ENCODE data around the gene BIRC7. TPM values are rescaled to one million over a fixed set of nuclear protein-coding genes. Genes with fewer than 3 reads are reported as not detected.

BIRC7 gene
- total RNA-seq, 1 donor from 2014 or later, result 0.50 TPM

DNA sequence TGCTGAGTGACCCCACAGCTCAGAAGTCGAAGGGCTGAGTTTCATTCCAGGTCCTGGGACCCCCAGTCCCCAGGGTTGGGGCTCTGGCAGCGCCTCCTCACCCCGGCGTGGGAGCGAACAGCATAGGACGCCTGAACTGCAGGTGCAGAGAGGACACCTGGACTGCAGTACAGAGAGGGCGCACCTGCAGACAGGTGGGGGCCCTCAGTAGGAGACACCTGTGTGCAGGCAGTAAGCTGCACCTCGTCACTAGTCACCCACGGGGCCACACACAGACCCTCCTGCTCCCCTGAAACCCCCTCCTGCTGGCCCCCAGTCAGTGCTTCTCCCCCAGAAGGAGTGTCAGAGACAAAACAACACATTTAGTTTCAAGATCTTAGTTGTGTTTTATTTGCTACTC lies 27.1 kb downstream of the BIRC7 start:
- H3K27me3 Mint-ChIP-seq (ENCODE audit: low read depth), result peaks cover 3% of the 10 kb centered on the region
- H3K27ac Mint-ChIP-seq (ENCODE audit: unreplicated experiment), result no peak overlapping the region
- TF ChIP-seq, protein P1, sequence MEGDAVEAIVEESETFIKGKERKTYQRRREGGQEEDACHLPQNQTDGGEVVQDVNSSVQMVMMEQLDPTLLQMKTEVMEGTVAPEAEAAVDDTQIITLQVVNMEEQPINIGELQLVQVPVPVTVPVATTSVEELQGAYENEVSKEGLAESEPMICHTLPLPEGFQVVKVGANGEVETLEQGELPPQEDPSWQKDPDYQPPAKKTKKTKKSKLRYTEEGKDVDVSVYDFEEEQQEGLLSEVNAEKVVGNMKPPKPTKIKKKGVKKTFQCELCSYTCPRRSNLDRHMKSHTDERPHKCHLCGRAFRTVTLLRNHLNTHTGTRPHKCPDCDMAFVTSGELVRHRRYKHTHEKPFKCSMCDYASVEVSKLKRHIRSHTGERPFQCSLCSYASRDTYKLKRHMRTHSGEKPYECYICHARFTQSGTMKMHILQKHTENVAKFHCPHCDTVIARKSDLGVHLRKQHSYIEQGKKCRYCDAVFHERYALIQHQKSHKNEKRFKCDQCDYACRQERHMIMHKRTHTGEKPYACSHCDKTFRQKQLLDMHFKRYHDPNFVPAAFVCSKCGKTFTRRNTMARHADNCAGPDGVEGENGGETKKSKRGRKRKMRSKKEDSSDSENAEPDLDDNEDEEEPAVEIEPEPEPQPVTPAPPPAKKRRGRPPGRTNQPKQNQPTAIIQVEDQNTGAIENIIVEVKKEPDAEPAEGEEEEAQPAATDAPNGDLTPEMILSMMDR (IDR thresholded peaks at IDR 0.05), result no peak
- H3K4me1 Mint-ChIP-seq (ENCODE audit: low read depth), result peaks cover 22% of the 10 kb centered on the region
- H3K36me3 Mint-ChIP-seq (ENCODE audit: low read depth), result no peaks in the 10 kb centered on the region
- no peak overlapping the region for H3K4me3 Mint-ChIP-seq (ENCODE audit: unreplicated experiment)
- no peak for DNase-seq (ENCODE audit: low spot score)
- H3K9me3 Mint-ChIP-seq (ENCODE audit: low read depth), result no peaks in the 10 kb centered on the region

DNA sequence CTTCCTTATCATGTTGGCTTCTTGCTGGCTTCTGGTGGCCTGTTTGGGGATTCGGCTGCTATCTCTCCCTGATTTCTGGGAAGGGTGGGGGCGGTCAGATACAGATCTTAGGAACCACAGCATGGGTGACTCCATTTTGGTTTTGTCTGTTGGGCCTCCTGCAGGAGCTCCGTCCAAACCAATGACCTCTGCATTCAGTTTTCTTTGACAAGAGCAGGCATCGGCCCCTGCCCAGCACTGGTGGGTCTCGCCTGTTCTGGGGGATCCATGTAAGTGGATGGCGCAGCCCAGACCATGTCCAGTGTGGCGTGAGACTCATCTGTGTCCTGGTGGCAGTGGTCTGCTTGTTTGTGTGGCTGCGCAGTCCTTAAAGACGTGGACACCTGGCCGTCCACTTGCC lies 28.3 kb downstream of the BIRC7 start:
- H3K9me3 Mint-ChIP-seq (ENCODE audit: low read depth), result no peaks in the 10 kb centered on the region
- DNase-seq (ENCODE audit: low spot score), result no peak
- no peak overlapping the region for H3K4me3 Mint-ChIP-seq (ENCODE audit: unreplicated experiment)
- H3K4me1 Mint-ChIP-seq (ENCODE audit: low read depth), result peaks cover 22% of the 10 kb centered on the region
- H3K36me3 Mint-ChIP-seq (ENCODE audit: low read depth), result no peaks in the 10 kb centered on the region
- TF ChIP-seq, protein P1 (IDR thresholded peaks at IDR 0.05), result no peak
- no peak overlapping the region for H3K27ac Mint-ChIP-seq (ENCODE audit: unreplicated experiment)
- peaks cover 3% of the 10 kb centered on the region for H3K27me3 Mint-ChIP-seq (ENCODE audit: low read depth)

DNA sequence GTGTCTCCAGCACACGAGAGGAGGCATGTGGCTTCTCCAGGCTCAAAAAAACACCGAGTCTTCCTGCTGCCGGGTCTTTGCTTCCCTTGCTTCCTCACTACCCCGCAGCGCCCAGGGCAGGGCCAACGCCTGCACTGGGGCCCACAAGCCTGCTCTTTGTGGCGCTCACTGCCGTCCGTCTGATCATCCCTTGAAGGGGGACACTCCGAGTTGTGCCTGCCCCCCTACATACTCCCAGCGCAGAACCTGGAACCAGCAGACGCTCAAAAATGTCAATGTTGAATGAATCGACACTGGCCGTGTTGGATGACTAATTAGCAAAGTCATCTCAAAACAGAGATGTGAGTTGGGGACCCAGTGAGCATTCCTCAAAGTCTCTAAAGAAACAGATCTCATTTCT lies 28.8 kb downstream of the BIRC7 start:
- H3K36me3 Mint-ChIP-seq (ENCODE audit: low read depth), result no peaks in the 10 kb centered on the region
- DNase-seq (ENCODE audit: low spot score), result no peak
- no peak overlapping the region for H3K4me3 Mint-ChIP-seq (ENCODE audit: unreplicated experiment)
- TF ChIP-seq, protein P1 (IDR thresholded peaks at IDR 0.05), result no peak
- no peak overlapping the region for H3K27ac Mint-ChIP-seq (ENCODE audit: unreplicated experiment)
- peaks cover 18% of the 10 kb centered on the region for H3K4me1 Mint-ChIP-seq (ENCODE audit: low read depth)
- H3K9me3 Mint-ChIP-seq (ENCODE audit: low read depth), result no peaks in the 10 kb centered on the region
- H3K27me3 Mint-ChIP-seq (ENCODE audit: low read depth), result peaks cover 3% of the 10 kb centered on the region

DNA sequence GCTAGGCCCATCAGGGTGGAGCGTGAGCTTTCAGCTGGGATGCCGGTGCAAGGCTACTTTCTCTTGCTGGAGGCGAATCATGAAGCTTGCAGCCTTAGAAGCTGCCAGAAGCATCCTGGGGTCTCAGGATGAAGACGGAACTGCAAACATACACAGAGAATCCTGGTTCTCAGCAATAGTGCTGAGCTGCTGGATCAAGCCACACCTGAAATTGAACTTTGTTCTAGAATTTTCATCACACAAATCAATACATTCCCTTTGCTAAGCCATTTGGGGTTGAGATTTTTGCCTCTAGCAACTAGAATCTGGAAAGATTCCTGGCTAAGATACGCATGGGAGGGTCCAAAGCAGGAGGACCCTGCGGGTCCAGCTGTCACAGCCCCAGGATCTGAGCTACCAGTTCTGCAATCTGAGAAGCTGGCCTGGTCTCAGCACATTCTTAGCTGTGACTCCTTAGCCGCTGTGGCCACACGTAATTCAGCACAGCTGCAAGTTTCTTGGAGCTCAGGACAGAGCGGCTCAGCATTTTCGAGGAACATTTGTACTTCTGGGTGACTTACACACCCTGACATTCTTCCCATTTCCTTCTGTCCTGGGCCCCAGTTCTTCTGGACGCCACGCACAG lies 30.3 kb downstream of the BIRC7 start:
- Mint-ChIP-seq H3K4me1 (ENCODE audit: low read depth) (peaks cover 18% of the 10 kb centered on the region), H3K36me3 (ENCODE audit: low read depth) (no peaks in the 10 kb centered on the region), H3K9me3 (ENCODE audit: low read depth) (no peaks in the 10 kb centered on the region), H3K4me3 (ENCODE audit: unreplicated experiment) (no peak overlapping the region), H3K27ac (ENCODE audit: unreplicated experiment) (no peak overlapping the region), H3K27me3 (ENCODE audit: low read depth) (peaks cover 3% of the 10 kb centered on the region)
- TF ChIP-seq, protein P1 (IDR thresholded peaks at IDR 0.05), result no peak
- DNase-seq (ENCODE audit: low spot score), result no peak

DNA sequence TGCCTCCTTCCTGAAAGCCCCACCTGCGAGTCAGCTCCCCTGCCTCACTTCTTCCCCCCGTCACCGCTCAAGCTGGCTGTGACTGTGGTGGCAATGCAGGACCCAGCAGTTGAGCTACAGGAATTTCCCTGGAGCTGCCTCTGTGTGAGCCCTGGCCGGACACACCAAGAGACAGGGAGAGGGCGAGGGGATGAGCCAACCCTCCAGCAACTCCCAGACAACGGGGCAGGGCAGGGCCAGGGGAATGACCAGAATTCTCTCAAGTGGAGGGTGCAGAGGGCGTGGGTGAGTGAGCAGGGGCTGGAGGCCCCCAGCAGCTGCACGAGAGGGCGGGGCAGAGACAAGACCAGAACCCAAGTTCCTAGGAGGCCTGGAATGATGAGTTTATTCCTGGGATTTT lies 32.0 kb downstream of the BIRC7 start:
- H3K27me3 Mint-ChIP-seq (ENCODE audit: low read depth), result peaks cover 3% of the 10 kb centered on the region
- no peaks in the 10 kb centered on the region for H3K9me3 Mint-ChIP-seq (ENCODE audit: low read depth)

More for the DNA sequence above, 32.0 kb downstream of the BIRC7 start:
- H3K36me3 Mint-ChIP-seq (ENCODE audit: low read depth), result no peaks in the 10 kb centered on the region
- H3K4me1 Mint-ChIP-seq (ENCODE audit: low read depth), result peaks cover 18% of the 10 kb centered on the region
- no peak overlapping the region for H3K27ac Mint-ChIP-seq (ENCODE audit: unreplicated experiment)
- TF ChIP-seq, protein P1 (IDR thresholded peaks at IDR 0.05), result no peak
- DNase-seq (ENCODE audit: low spot score), result no peak
- H3K4me3 Mint-ChIP-seq (ENCODE audit: unreplicated experiment), result no peak overlapping the region

Measured in chondrocyte (in vitro differentiated cells).